GM23248 (cell line): ENCODE data around the gene KNTC1.

Source experiments
- EZH2 ChIP-seq: fragments of 200-600 bp; sonication (generic); IDR thresholded peaks from 2 replicates; pipeline ENCODE4 v1.6.1; 2018; ENCODE audit warnings: antibody characterized with exemption, mild to moderate bottlenecking; ENCODE audit not compliant: insufficient read depth, poor library complexity, severe bottlenecking
- EZH2phosphoT487 ChIP-seq: fragments of 200-600 bp; sonication (generic); IDR thresholded peaks from 2 replicates; pipeline ENCODE4 v1.6.1; 2018; ENCODE audit warnings: antibody characterized with exemption, moderate library complexity, mild to moderate bottlenecking, low read depth; ENCODE audit not compliant: insufficient read depth

DNA sequence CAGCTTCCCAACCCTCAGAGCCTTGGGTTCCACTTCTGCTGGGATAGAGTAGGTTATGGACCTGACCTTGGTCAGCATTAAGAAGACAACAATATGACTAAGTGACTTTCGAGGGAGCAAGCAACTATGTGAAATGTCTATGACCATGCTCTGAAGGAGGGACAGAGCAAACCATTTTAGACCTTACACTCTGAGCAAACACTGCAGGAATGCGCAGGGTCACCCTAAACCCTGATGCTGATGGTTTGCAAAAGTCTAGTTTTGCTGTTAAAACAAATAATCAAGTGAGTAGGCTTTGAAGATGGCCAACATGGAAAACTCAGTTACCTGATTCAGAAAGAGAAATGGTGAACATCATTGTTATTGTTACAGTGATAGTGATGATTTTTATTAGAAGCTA, 35.1 kb upstream of the KNTC1 start:
- TF ChIP-seq EZH2, result no peak
- TF ChIP-seq EZH2phosphoT487, result no peak
